Measurements from ENCODE around the gene ACAD10. TPM values are rescaled to one million over a fixed set of nuclear protein-coding genes. Genes with fewer than 3 reads are reported as not detected.

Gene ACAD10
- total and polyA plus RNA-seq, 2 of the 13 experiments (the other 11 are each of a cell fraction or from before 2014, with no cell fraction given), result 15.2 to 16.3 TPM

- TF ChIP-seq STAT6 (CRISPR knock-in tag; IDR thresholded peaks at IDR 0.05; ENCODE audit: borderline replicate concordance), result 0 out of 2 replicates have a peak, but pooled peaks have one; percentile 33
- TF ChIP-seq GABPB1 (CRISPR knock-in tag; IDR thresholded peaks at IDR 0.05), result peak; percentile 97
- no peak for TF ChIP-seq CHCHD3 (CRISPR knock-in tag; IDR thresholded peaks at IDR 0.05)
- TF ChIP-seq HNRNPLL (IDR thresholded peaks at IDR 0.05; ENCODE audit: low read depth, low read length, poor library complexity, severe bottlenecking), result peak; percentile 72
- 0 out of 2 replicates have a peak, but pooled peaks have one; percentile 21 for TF ChIP-seq KLF9 (CRISPR knock-in tag; IDR thresholded peaks at IDR 0.05; ENCODE audit: low read depth)
- 0 out of 2 replicates have a peak, but pooled peaks have one; percentile 19 for TF ChIP-seq NCOR1 (IDR thresholded peaks at IDR 0.05; ENCODE audit: borderline replicate concordance, low read length)
- TF ChIP-seq ARID2 (CRISPR knock-in tag; IDR thresholded peaks at IDR 0.05; ENCODE audit: borderline replicate concordance), result no peak
- no peak for TF ChIP-seq SKI (IDR thresholded peaks at IDR 0.05; ENCODE audit: partially characterized antibody)
- TF ChIP-seq ERF (CRISPR knock-in tag; IDR thresholded peaks at IDR 0.05), result peak; percentile 85
- TF ChIP-seq KDM4B (CRISPR knock-in tag; IDR thresholded peaks at IDR 0.05), result peak; percentile 86
- TF ChIP-seq NFKBIZ (CRISPR knock-in tag; IDR thresholded peaks at IDR 0.05), result peak; percentile 68; the same call in 1 of the 2 replicates
- no peak for TF ChIP-seq HMG20B (CRISPR knock-in tag; conservative IDR thresholded peaks at IDR 0.05)
- TF ChIP-seq GATA4 (IDR thresholded peaks at IDR 0.05; ENCODE audit: borderline replicate concordance, low read depth), result peak; percentile 52; the same call in 1 of the 2 replicates
- 0 out of 4 replicates have a peak, but pooled peaks of 1 of the 2 experiments have one; percentile 28 for TF ChIP-seq NR2F1 (CRISPR knock-in tag; IDR thresholded peaks at IDR 0.05)
- peak; percentile 91 for TF ChIP-seq ZFX (CRISPR knock-in tag; IDR thresholded peaks at IDR 0.05; ENCODE audit: low read depth)
- TF ChIP-seq ZNF292 (CRISPR knock-in tag; IDR thresholded peaks at IDR 0.05; ENCODE audit: borderline replicate concordance, low read depth), result peak; percentile 48; the same call in 1 of the 2 replicates
- TF ChIP-seq SALL2 (CRISPR knock-in tag; IDR thresholded peaks at IDR 0.05), result peak; percentile 79
- peak; percentile 42; the same call in 1 of the 2 replicates for TF ChIP-seq PITX1 (CRISPR knock-in tag; IDR thresholded peaks at IDR 0.05)
- TF ChIP-seq ZFY (CRISPR knock-in tag; IDR thresholded peaks at IDR 0.05), result peak; percentile 93
- peak; percentile 73; the same call in 1 of the 2 replicates for TF ChIP-seq ZNF772 (CRISPR knock-in tag; IDR thresholded peaks at IDR 0.05)
- 0 out of 2 replicates have a peak, but pooled peaks have one; percentile 28 for TF ChIP-seq ARID5B (CRISPR knock-in tag; IDR thresholded peaks at IDR 0.05)
- peak; percentile 43; the same call in 1 of the 2 replicates for TF ChIP-seq CBX5 (CRISPR knock-in tag; IDR thresholded peaks at IDR 0.05; ENCODE audit: borderline replicate concordance)
- TF ChIP-seq YEATS4 (CRISPR knock-in tag; IDR thresholded peaks at IDR 0.05; ENCODE audit: borderline replicate concordance), result peak; percentile 84; the same call in 1 of the 2 replicates
Observed at GRCh38 chr12:111685811-111686573, at the start of gene ACAD10, which contains the start of gene BRAP (continued).

Data from HepG2 (cell line).